Breast epithelium (tissue), 4 donors: ENCODE data around the gene CD44. TPM values are rescaled to one million over a fixed set of nuclear protein-coding genes. Genes with fewer than 3 reads are reported as not detected.

ENCODE experiments used
- DNase-seq, 2 donors: peaks; one replicate each; pipeline ENCODE4 v3.0.0-alpha.2; 2019; ENCODE audit warnings: low spot score in 2 of 2
- H3K27ac ChIP-seq, 2 donors: fragments of 200-600 bp; sonication (generic) in 1 of 2; one replicate each; pipeline ENCODE4 v1.5.1; 2016 to 2019; ENCODE audit warnings: mild to moderate bottlenecking in 1 of 2
- H3K27me3 ChIP-seq, 2 donors: fragments of 200-600 bp; sonication (generic) in 1 of 2; one replicate each; pipeline versions ENCODE4 v1.5.1 to v1.6.0; 2017 to 2019; ENCODE audit warnings: control low read depth in 1 of 2, mild to moderate bottlenecking in 1 of 2
- H3K36me3 ChIP-seq: fragments of 200-600 bp; one replicate; pipeline ENCODE4 v1.5.1; 2019
- H3K4me1 ChIP-seq, 2 donors: fragments of 200-600 bp; sonication (generic); one replicate each; pipeline ENCODE4 v1.5.1; 2016 to 2019; ENCODE audit warnings: control low read depth in 1 of 2
- H3K4me3 ChIP-seq, 3 donors: fragments of 200-600 bp; sonication (generic); 1 replicate in 2 of 3; 2 replicates in 1 of 3; pipeline ENCODE4 v1.5.1; 2016 to 2019; ENCODE audit warnings: mild to moderate bottlenecking in 3 of 3, moderate library complexity in 2 of 3
- H3K9me3 ChIP-seq, 2 donors: fragments of 200-600 bp; sonication (generic) in 1 of 2; one replicate each; pipeline ENCODE4 v1.5.1; 2016 to 2019; ENCODE audit warnings: control low read depth in 1 of 2
- POLR2A ChIP-seq: fragments of 450-650 bp; IDR thresholded peaks from one replicate; pipeline ENCODE4 v1.6.1; 2016; ENCODE audit warnings: antibody characterized with exemption, mild to moderate bottlenecking, moderate library complexity
- POLR2AphosphoS5 ChIP-seq, 3 donors: sonication (generic); formaldehyde crosslinking; IDR thresholded peaks; one replicate each; pipeline ENCODE4 v1.6.1; 2017; ENCODE audit warnings: antibody characterized with exemption in 3 of 3
- intact Hi-C: fragments of 100-400 bp; cut with DNase I; formaldehyde crosslinking; loops from one replicate; pipeline ENCODE4 v1.15.1; 2023; ENCODE audit warnings: low total_unique reads
- total RNA-seq, 3 donors: library from RNA; depleted of rRNA; stranded (reverse); fragments of >200 nt; gene quantifications; one replicate each; pipeline ENCODE4 v1.1.0, GENCODE V29; 2016
- TF ChIP-seq, protein P1 (sequence below), 3 donors: fragments of 450-650 bp; IDR thresholded peaks; one replicate each; pipeline ENCODE4 v1.5.1; 2016 to 2017; ENCODE audit warnings: antibody characterized with exemption in 3 of 3, mild to moderate bottlenecking in 3 of 3, moderate library complexity in 3 of 3

The CD44 gene
- total RNA-seq, 3 donors from 2014 or later = 255 to 348 (median 269) TPM

DNA sequence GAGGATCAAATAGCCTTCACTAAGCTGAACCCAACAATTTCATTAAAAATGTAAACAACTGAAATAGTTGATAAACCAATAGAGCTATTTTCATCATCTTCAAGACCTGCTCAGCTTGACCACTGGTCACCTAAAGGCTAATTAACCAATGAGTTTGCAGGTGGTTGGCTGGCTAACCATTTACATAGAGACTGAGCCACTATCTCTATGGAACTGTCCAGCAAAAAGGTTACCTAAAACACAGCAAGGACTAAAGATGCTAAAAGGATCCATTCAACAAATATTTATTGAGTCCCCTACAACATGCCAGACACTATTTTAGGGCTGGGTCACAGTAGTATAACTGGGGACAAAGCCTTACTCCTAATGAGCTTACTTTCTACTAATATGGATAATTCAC, 123.8 kb downstream of the CD44 start:
- no peak for DNase-seq
- Histone ChIP-seq H3K27ac (no peak overlapping the region), H3K4me3 (no peak overlapping the region), H3K4me1 (no peaks in the 10 kb centered on the region), H3K27me3 (no peaks in the 10 kb centered on the region), H3K9me3 (no peaks in the 10 kb centered on the region), H3K36me3 (no peaks in the 10 kb centered on the region)
- intact Hi-C loops = no loop called here
- TF ChIP-seq POLR2AphosphoS5 (IDR thresholded peaks at IDR 0.05) = no peak
- TF ChIP-seq, protein P1, sequence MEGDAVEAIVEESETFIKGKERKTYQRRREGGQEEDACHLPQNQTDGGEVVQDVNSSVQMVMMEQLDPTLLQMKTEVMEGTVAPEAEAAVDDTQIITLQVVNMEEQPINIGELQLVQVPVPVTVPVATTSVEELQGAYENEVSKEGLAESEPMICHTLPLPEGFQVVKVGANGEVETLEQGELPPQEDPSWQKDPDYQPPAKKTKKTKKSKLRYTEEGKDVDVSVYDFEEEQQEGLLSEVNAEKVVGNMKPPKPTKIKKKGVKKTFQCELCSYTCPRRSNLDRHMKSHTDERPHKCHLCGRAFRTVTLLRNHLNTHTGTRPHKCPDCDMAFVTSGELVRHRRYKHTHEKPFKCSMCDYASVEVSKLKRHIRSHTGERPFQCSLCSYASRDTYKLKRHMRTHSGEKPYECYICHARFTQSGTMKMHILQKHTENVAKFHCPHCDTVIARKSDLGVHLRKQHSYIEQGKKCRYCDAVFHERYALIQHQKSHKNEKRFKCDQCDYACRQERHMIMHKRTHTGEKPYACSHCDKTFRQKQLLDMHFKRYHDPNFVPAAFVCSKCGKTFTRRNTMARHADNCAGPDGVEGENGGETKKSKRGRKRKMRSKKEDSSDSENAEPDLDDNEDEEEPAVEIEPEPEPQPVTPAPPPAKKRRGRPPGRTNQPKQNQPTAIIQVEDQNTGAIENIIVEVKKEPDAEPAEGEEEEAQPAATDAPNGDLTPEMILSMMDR (IDR thresholded peaks at IDR 0.05) = no peak
- no peak for TF ChIP-seq POLR2A

DNA sequence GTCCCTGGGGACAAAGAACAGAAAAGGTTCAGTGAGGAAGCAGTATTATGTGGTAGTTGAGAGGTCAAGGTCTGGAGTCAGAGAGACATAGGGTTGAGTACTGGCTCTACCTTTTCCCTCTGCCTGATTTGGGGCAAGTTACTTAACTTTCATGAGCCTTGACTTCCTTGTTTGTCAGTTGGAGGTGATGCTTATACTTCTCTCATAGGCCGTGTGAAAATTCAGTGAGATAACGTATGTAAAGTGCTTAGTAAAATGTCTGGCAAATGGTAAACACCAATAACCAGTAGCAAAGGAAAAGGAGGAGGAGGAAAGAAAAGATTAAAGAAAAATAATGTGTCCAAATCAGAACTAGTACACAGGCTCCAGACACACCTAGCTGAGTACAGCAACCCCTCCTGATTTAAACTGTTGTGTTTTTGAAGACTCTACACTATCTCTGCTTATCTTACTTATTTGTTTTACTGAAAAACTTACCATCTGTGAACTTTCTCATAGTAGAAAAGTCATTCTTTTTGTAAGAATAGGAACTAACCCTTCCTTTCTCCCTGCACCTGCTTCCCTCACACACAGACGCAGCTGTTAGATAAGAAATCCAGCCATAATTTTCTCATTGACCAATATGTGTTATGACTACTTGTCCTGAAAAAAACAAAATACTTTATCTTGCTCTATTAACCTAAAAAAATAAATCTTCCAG, 126.9 kb downstream of the CD44 start:
- no peak overlapping the region for H3K4me3 ChIP-seq
- H3K27ac ChIP-seq = no peak overlapping the region
- no peaks in the 10 kb centered on the region for H3K9me3 ChIP-seq
- no peaks in the 10 kb centered on the region for H3K27me3 ChIP-seq
- no peak for DNase-seq
- H3K4me1 ChIP-seq = no peaks in the 10 kb centered on the region
- no peaks in the 10 kb centered on the region for H3K36me3 ChIP-seq
- no peak for TF ChIP-seq POLR2A
- TF ChIP-seq, protein P1 (IDR thresholded peaks at IDR 0.05) = no peak
- no peak for TF ChIP-seq POLR2AphosphoS5 (IDR thresholded peaks at IDR 0.05)
- intact Hi-C loops = no loop called here

DNA sequence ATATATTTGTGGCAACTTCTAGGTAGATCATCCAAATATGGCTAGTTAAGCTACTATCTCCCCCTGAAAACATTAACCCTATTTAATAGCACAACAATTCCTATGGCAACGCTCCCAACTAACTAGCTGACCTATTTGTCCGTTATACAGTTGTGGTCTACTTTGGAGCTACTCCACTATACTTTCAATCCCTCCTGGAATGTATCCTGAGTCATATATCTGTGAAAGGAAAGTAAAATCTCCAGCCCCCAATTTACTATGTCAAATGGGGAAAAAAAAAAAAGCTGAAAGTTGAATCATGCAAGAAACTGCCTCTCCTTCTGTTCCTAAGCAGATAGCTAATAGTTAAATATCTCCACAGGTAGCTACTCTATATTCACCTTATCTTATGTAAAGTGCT, 128.5 kb downstream of the CD44 start:
- intact Hi-C loops = no loop called here
- DNase-seq = no peak
- TF ChIP-seq POLR2A = no peak
- no peak for TF ChIP-seq POLR2AphosphoS5 (IDR thresholded peaks at IDR 0.05)
- TF ChIP-seq, protein P1 (IDR thresholded peaks at IDR 0.05) = no peak
- Histone ChIP-seq H3K27me3 (no peaks in the 10 kb centered on the region), H3K4me1 (no peaks in the 10 kb centered on the region), H3K27ac (no peak overlapping the region), H3K36me3 (no peaks in the 10 kb centered on the region), H3K9me3 (no peaks in the 10 kb centered on the region), H3K4me3 (no peak overlapping the region)

DNA sequence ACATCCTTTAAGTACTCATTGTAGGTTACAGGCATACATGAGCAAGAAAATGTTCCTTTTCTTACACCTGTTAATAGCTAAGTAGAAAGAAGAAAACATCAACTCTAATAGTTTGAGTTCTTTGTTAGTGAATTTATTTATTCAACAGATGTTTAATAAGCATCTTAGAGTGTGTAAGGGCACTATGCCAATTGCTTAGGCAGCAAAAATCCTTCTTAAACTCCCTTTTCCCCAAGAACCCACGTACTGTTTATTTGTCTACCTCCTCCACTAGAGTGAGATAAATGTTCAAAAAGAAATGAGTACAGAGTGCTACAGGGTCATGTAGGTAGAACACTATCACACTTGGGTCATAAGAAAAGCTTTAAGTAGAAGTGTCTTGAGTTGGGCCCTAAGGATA, 131.4 kb downstream of the CD44 start:
- Histone ChIP-seq H3K9me3 (no peaks in the 10 kb centered on the region), H3K4me3 (no peak overlapping the region), H3K4me1 (no peaks in the 10 kb centered on the region), H3K27ac (no peak overlapping the region), H3K36me3 (no peaks in the 10 kb centered on the region), H3K27me3 (no peaks in the 10 kb centered on the region)
- no peak for DNase-seq
- intact Hi-C loops = no loop called here
- no peak for TF ChIP-seq POLR2AphosphoS5 (IDR thresholded peaks at IDR 0.05)
- TF ChIP-seq POLR2A = no peak
- TF ChIP-seq, protein P1 (IDR thresholded peaks at IDR 0.05) = no peak

DNA sequence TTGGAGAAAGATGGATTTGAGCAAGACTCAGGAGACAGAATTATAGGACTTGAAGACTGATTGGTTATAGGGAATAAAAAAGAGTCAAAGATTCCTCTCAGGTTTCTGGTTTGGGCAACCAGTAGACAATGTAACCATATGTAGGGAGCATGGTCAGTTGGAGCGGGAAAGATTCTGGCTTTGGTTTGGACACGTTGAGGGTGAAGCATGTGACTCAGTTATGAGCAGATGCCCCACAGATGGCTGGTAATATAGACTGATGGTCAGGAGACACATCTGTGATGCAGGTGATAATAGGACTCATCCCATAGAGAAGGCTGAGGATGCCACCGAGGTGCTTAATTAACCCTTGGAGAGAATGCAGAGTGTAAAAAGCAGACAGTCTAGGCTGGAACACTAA, 132.1 kb downstream of the CD44 start:
- no peak overlapping the region for H3K4me3 ChIP-seq
- no peak for DNase-seq
- no peaks in the 10 kb centered on the region for H3K4me1 ChIP-seq
- intact Hi-C loops = no loop called here
- H3K36me3 ChIP-seq = no peaks in the 10 kb centered on the region
- H3K27me3 ChIP-seq = no peaks in the 10 kb centered on the region
- no peaks in the 10 kb centered on the region for H3K9me3 ChIP-seq
- TF ChIP-seq, protein P1 (IDR thresholded peaks at IDR 0.05) = no peak
- TF ChIP-seq POLR2A (no peak), POLR2AphosphoS5 (IDR thresholded peaks at IDR 0.05) (no peak)
- H3K27ac ChIP-seq = no peak overlapping the region
